WERI-Rb-1 (cell line): ENCODE results near the gene SLC2A11.

Experiments used
- DNase-seq: peaks from one replicate; pipeline ENCODE4 v3.0.0-alpha.2; 2020
- H3K27ac ChIP-seq: fragments of 250-450 bp; sonication (Bioruptor Pico); 2 replicates; pipeline ENCODE4 v1.5.1; 2020; ENCODE audit warnings: mild to moderate bottlenecking, moderate library complexity
- H3K27me3 ChIP-seq: fragments of 250-450 bp; sonication (Bioruptor Pico); 2 replicates; pipeline ENCODE4 v1.5.1; 2021; ENCODE audit warnings: mild to moderate bottlenecking, low read depth, moderate library complexity; ENCODE audit not compliant: insufficient read depth, severe bottlenecking
- H3K36me3 ChIP-seq: fragments of 250-450 bp; sonication (Bioruptor Pico); 2 replicates; pipeline ENCODE4 v1.5.1; 2020; ENCODE audit warnings: mild to moderate bottlenecking, moderate library complexity
- H3K4me3 ChIP-seq: 2 replicates; pipeline ENCODE4 v1.5.1; 2011; ENCODE audit warnings: low read depth, mild to moderate bottlenecking, control low read depth, low read length
- H3K9me3 ChIP-seq: fragments of 250-450 bp; sonication (Bioruptor Pico); 2 replicates; pipeline ENCODE4 v1.5.1; 2021; ENCODE audit warnings: mild to moderate bottlenecking, moderate library complexity; ENCODE audit not compliant: severe bottlenecking
- TF ChIP-seq, protein P1 (sequence below): IDR thresholded peaks from 2 replicates; pipeline ENCODE4 v1.5.1; 2011; ENCODE audit warnings: low read depth, mild to moderate bottlenecking, control low read depth, inconsistent platforms, low read length

SLC2A11 gene

DNA sequence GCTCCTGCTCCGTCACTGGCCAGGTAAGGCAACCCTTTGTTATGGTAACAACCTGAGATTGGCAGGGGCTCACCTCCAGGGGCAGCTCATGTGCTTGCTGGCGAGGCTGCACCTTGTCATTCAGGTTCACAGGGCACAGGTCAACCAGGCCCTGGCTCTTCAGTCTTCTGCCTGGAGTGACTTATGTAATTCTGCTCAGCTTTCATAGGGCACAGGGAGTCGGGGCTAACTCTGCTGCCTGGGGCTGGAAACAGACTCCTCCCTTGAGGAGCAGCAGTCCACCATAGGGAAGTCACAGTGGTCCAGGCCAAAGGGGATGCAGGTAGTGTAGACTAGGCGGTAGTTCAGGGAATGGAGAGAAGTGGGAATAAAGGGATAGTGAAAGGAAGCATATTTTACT, 35.0 kb downstream of the SLC2A11 start:
- no peak for DNase-seq
- H3K4me3 ChIP-seq, result no peak overlapping the region
- TF ChIP-seq, protein P1, sequence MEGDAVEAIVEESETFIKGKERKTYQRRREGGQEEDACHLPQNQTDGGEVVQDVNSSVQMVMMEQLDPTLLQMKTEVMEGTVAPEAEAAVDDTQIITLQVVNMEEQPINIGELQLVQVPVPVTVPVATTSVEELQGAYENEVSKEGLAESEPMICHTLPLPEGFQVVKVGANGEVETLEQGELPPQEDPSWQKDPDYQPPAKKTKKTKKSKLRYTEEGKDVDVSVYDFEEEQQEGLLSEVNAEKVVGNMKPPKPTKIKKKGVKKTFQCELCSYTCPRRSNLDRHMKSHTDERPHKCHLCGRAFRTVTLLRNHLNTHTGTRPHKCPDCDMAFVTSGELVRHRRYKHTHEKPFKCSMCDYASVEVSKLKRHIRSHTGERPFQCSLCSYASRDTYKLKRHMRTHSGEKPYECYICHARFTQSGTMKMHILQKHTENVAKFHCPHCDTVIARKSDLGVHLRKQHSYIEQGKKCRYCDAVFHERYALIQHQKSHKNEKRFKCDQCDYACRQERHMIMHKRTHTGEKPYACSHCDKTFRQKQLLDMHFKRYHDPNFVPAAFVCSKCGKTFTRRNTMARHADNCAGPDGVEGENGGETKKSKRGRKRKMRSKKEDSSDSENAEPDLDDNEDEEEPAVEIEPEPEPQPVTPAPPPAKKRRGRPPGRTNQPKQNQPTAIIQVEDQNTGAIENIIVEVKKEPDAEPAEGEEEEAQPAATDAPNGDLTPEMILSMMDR, result no peak
- no peaks in the 10 kb centered on the region for H3K9me3 ChIP-seq
- H3K27me3 ChIP-seq, result no peaks in the 10 kb centered on the region
- no peak overlapping the region; the same call in 1 of the 2 replicates for H3K27ac ChIP-seq
- H3K36me3 ChIP-seq, result peaks cover 28% of the 10 kb centered on the region

DNA sequence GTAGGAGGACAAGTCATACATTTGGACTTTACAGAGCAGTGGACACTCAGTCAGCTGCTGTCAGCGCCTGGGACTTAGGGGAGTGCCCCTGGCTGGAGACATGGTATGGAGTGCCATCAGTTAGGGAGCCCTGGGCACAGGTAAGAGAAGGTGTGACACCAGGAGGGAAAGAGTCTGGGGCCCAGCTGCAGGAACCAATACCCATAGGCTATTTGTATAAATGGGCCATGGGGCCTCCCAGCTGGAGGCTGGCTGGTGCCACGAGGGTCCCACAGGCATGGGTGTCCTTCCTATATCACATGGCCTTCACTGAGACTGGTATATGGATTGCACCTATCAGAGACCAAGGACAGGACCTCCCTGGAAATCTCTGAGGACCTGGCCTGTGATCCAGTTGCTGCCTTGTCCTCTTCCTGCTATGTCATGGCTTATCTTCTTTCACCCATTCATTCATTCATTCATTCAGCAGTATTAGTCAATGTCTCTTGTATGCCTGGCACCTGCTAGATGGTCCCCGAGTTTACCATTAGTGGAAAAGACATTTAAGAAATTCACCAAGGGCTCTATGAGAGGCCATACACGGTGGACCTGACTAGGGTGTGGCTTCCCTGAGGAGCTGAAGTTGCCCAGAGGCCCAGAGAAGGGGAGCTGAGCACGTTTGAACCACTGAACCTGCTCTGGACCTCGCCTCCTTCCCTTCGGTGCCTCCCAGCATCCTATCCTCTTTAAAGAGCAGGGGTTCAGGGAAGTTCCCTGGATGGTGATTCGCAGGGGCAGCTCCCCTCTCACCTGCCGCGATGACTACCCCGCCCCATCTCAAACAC, 35.7 kb downstream of the SLC2A11 start:
- TF ChIP-seq, protein P1, result no peak
- Histone ChIP-seq H3K9me3 (no peaks in the 10 kb centered on the region), H3K27ac (peak overlapping the region; percentile 92), H3K36me3 (peaks cover 35% of the 10 kb centered on the region), H3K27me3 (no peaks in the 10 kb centered on the region), H3K4me3 (peak overlapping the region; percentile 72)
- no peak for DNase-seq

DNA sequence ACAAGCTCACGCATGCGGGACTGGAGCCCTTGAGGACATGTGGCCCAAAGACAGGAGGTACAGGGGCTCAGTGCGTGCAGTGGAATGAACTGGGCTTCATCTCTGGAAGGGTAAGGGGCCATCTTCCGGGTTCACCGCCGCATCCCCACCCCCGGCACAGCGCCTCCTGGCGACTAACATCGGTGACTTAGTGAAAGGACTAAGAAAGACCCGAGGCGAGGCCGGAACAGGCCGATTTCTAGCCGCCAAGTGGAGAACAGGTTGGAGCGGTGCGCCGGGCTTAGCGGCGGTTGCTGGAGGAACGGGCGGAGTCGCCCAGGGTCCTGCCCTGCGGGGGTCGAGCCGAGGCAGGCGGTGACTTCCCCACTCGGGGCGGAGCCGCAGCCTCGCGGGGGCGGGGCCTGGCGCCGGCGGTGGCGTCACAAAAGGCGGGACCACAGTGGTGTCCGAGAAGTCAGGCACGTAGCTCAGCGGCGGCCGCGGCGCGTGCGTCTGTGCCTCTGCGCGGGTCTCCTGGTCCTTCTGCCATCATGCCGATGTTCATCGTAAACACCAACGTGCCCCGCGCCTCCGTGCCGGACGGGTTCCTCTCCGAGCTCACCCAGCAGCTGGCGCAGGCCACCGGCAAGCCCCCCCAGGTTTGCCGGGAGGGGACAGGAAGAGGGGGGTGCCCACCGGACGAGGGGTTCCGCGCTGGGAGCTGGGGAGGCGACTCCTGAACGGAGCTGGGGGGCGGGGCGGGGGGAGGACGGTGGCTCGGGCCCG, 36.5 kb downstream of the SLC2A11 start, which contains the start of gene MIF:
Gene MIF (plus strand): TSS at position 439 of the 765 bp plus-strand sequence. CDS start 92 bp downstream, at position 531.
- peak; percentile 98 for DNase-seq
- H3K27ac ChIP-seq, result peak within 1 kb of the TSS; percentile 92

DNA sequence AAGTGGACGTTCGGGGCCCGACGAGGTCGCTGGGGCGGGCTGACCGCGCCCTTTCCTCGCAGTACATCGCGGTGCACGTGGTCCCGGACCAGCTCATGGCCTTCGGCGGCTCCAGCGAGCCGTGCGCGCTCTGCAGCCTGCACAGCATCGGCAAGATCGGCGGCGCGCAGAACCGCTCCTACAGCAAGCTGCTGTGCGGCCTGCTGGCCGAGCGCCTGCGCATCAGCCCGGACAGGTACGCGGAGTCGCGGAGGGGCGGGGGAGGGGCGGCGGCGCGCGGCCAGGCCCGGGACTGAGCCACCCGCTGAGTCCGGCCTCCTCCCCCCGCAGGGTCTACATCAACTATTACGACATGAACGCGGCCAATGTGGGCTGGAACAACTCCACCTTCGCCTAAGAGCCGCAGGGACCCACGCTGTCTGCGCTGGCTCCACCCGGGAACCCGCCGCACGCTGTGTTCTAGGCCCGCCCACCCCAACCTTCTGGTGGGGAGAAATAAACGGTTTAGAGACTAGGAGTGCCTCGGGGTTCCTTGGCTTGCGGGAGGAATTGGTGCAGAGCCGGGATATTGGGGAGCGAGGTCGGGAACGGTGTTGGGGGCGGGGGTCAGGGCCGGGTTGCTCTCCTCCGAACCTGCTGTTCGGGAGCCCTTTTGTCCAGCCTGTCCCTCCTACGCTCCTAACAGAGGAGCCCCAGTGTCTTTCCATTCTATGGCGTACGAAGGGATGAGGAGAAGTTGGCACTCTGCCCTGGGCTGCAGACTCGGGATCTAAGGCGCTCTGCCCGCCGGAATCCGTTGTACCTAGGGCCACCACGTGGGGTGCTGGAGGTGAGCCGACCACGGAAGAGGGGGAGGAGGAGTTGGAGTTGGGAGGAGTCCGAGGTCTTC, 37.3 kb downstream of the SLC2A11 start:
- Histone ChIP-seq H3K27me3 (no peaks in the 10 kb centered on the region), H3K36me3 (peaks cover 39% of the 10 kb centered on the region), H3K4me3 (peak overlapping the region; percentile 72), H3K27ac (peak overlapping the region; percentile 92), H3K9me3 (no peaks in the 10 kb centered on the region)
- TF ChIP-seq, protein P1, result peak; percentile 68
- DNase-seq, result peak; percentile 85

More for the DNA sequence above, 36.5 kb downstream of the SLC2A11 start, which contains the start of gene MIF:
- Histone ChIP-seq H3K36me3 (peaks cover 39% of the 10 kb centered on the region), H3K4me3 (peak within 1 kb of the TSS; percentile 72), H3K27me3 (no peaks in the 10 kb centered on the region), H3K9me3 (no peaks in the 10 kb centered on the region)
- TF ChIP-seq, protein P1, result peak; percentile 86

DNA sequence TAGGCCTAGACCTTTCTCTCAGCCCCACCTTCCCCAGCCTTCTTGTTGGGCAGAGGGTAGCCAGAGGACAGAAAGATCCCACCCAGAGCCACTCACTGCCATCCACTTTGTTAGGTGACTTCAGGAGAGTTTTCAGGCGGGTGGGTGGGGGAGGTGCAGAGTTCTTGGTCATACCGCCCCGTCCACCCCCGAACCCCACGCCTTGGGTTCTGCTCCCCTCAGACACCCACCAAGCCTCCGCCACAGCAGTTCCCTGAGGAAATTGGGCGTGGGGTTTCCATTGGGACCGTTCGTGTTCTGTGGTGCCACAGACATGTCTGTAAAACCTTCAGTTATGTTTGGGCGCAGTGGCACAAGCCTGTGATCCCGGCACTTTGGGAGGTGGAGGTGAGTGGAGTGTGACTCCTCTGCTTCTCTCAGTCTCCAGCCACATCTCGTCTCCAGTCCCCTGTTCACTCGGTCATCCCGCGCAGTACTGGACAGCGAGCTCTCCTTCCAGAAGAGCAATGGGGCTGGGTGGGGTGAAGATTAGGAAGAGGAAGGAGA, 38.0 kb downstream of the SLC2A11 start:
- Histone ChIP-seq H3K27ac (peak overlapping the region; percentile 92), H3K36me3 (peaks cover 39% of the 10 kb centered on the region), H3K9me3 (no peaks in the 10 kb centered on the region), H3K27me3 (no peaks in the 10 kb centered on the region), H3K4me3 (peak overlapping the region; percentile 72)
- TF ChIP-seq, protein P1, result no peak
- DNase-seq, result no peak
